ENCODE results near the gene DCAF4.

- TF ChIP-seq POLR2AphosphoS5 (IDR thresholded peaks at IDR 0.05) (no peak), CTCF (IDR thresholded peaks at IDR 0.05) (no peak), POLR2A (IDR thresholded peaks at IDR 0.05) (no peak)
Measured at GRCh38 chr14:72917094-72917802, 9.0 kb upstream of the DCAF4 start.

Data from breast epithelium (tissue), 3 donors.